K562 (cell line): ENCODE data around the gene SUCNR1.

Experiments used
- MEIS2 ChIP-seq: fragments of 450-650 bp; IDR thresholded peaks from 2 replicates; pipeline ENCODE4 v1.6.1; 2014; ENCODE audit warnings: mild to moderate bottlenecking; ENCODE audit not compliant: partially characterized antibody
- PTRF ChIP-seq: fragments of 450-650 bp; IDR thresholded peaks from 2 replicates; pipeline ENCODE4 v1.6.1; 2016; ENCODE audit warnings: mild to moderate bottlenecking, missing genetic modification characterization, missing compliant biosample characterization

- TF ChIP-seq MEIS2 = no peak
- no peak for TF ChIP-seq PTRF (tag)
Measured at GRCh38 chr3:151867666-151868065, 5.8 kb upstream of the SUCNR1 start.
